RWPE1 (cell line): ENCODE measurements around the gene INMT.

Experiments used
- CTCF ChIA-PET: fragments of 350-600 bp; sonication (Branson Sonifier 250); formaldehyde crosslinking; extraction: SDS; loops from one replicate; lab custom pipeline; 2021; lab: Yijun Ruan, JAX
- POLR2A ChIA-PET: fragments of 400-600 bp; formaldehyde crosslinking; extraction: SDS; loops from one replicate; lab custom pipeline; 2020; ENCODE audit warnings: antibody characterized with exemption; ENCODE audit not compliant: low non-redundant PET; lab: Yijun Ruan, JAX
- DNase-seq: peaks from one replicate; pipeline ENCODE4 v3.0.0; 2012; ENCODE audit warnings: low spot score
- H3K27ac ChIP-seq: fragments of 450-650 bp; 2 replicates; pipeline ENCODE4 v1.5.1; 2017
- TF ChIP-seq, protein P1 (sequence below): fragments of 450-650 bp; conservative IDR thresholded peaks from 2 replicates; pipeline ENCODE4 v1.5.1; 2017; ENCODE audit warnings: low read depth, mild to moderate bottlenecking

INMT gene

GRCh38 chr7:30751696-30752273, at the start of gene INMT:
Gene INMT, plus strand, starts transcription at chr7:30752135. Its CDS starts 16 bp downstream, at chr7:30752151.
- no peak for DNase-seq
- H3K27ac ChIP-seq = no peak within 1 kb of the TSS
- ChIA-PET CTCF (no interaction called here), POLR2A (no interaction called here)
- TF ChIP-seq, protein P1, sequence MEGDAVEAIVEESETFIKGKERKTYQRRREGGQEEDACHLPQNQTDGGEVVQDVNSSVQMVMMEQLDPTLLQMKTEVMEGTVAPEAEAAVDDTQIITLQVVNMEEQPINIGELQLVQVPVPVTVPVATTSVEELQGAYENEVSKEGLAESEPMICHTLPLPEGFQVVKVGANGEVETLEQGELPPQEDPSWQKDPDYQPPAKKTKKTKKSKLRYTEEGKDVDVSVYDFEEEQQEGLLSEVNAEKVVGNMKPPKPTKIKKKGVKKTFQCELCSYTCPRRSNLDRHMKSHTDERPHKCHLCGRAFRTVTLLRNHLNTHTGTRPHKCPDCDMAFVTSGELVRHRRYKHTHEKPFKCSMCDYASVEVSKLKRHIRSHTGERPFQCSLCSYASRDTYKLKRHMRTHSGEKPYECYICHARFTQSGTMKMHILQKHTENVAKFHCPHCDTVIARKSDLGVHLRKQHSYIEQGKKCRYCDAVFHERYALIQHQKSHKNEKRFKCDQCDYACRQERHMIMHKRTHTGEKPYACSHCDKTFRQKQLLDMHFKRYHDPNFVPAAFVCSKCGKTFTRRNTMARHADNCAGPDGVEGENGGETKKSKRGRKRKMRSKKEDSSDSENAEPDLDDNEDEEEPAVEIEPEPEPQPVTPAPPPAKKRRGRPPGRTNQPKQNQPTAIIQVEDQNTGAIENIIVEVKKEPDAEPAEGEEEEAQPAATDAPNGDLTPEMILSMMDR = no peak

DNA sequence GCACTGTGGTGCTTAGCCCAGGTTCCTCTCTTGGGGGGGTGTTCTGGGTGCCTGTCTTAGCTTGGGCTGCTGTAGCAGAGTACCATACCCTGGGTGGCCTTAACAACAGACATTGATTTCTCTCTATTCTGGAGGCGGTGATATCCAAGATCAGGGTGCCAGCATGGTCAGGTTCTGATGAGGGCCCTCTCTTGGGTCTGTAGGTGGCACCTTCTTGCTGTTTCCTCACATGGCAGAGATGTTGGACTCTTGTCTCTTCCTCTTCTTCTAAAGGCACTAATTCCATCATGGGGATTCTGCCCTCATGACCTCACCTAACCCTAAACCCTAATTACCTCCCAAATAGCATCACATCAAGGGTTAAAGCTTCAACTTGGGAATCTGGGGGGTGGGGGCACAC, 49.7 kb upstream of the INMT start:
- ChIA-PET POLR2A (no interaction called here), CTCF (interaction anchor here (0.6 kb wide), 1 partner anchor 708 kb away, joined by 3 read pairs; no protein-coding TSS in a partner anchor)
- H3K27ac ChIP-seq = no peak overlapping the region
- TF ChIP-seq, protein P1 = no peak
- DNase-seq = no peak

DNA sequence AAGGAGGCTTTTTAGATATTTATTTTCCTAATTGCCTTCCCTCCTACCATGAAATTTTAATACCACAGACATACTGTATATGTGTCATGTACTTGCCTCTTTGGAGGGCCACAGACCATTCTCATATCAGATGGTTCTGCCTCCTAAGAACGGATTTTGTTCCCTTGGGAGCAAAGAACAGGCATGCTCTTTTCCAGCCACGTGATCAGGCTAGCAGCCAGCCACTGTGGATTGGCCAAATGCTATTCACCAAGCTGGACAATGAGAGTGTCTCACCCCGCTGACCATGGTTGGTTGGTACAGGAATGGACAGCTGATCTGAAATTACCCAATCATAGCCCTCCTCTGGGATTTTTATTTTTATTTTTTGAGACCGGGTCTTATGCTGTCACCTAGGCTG, 48.2 kb upstream of the INMT start:
- POLR2A ChIA-PET = no interaction called here
- CTCF ChIA-PET = no interaction called here
- H3K27ac ChIP-seq = no peak overlapping the region
- TF ChIP-seq, protein P1 = no peak
- no peak for DNase-seq

GRCh38 chr7:30705008-30705407, 46.9 kb upstream of the INMT start:
- TF ChIP-seq, protein P1 = no peak
- no peak for DNase-seq
- POLR2A ChIA-PET = no interaction called here
- no peak overlapping the region for H3K27ac ChIP-seq
- CTCF ChIA-PET = no interaction called here

GRCh38 chr7:30705596-30705995, 46.3 kb upstream of the INMT start:
- ChIA-PET CTCF (no interaction called here), POLR2A (no interaction called here)
- no peak overlapping the region for H3K27ac ChIP-seq
- no peak for DNase-seq
- TF ChIP-seq, protein P1 = no peak

DNA sequence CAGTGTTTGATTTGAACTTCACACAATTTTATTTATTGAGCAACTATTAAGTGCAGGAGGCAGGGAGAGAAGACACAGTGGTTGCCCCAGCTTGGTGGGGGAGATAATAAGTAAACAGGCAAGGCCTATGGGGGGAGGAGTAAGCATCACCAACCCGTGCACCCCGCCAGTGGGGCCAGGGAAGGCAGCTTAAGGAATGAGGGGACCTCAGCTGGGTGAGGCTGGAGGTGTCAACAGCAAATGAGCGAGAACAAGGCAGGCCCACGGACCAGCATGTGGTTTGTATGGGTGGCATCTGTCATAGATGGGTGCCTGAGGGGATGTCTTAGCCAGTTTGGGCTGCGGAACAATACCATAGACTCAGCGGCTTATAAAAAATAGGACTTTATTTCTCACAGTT, 45.6 kb upstream of the INMT start:
- DNase-seq = no peak
- H3K27ac ChIP-seq = no peak overlapping the region
- ChIA-PET CTCF (no interaction called here), POLR2A (no interaction called here)
- TF ChIP-seq, protein P1 = no peak

- DNase-seq = no peak
These were observed 45.0 kb upstream of the INMT start for GRCh38 chr7:30706908-30707307.

More at GRCh38 chr7:30706908-30707307, 45.0 kb upstream of the INMT start:
- CTCF ChIA-PET = no interaction called here
- POLR2A ChIA-PET = no interaction called here
- no peak overlapping the region for H3K27ac ChIP-seq
- TF ChIP-seq, protein P1 = no peak
